Amniotic epithelial cell (primary cell): ENCODE measurements around the gene ALDH3A1.
A peak's percentile ranks its signal among the peaks of the same experiment; 100 is the strongest.
"Not testable (repeated sequence)": the region's sequence is repeated elsewhere in the genome, so short reads cannot be mapped to it uniquely, and the experiment has no call there.

Source experiments
- DNase-seq: peaks from one replicate; pipeline ENCODE4 v3.0.0-alpha.2; 2010; ENCODE audit warnings: low read depth

ALDH3A1 gene

DNA sequence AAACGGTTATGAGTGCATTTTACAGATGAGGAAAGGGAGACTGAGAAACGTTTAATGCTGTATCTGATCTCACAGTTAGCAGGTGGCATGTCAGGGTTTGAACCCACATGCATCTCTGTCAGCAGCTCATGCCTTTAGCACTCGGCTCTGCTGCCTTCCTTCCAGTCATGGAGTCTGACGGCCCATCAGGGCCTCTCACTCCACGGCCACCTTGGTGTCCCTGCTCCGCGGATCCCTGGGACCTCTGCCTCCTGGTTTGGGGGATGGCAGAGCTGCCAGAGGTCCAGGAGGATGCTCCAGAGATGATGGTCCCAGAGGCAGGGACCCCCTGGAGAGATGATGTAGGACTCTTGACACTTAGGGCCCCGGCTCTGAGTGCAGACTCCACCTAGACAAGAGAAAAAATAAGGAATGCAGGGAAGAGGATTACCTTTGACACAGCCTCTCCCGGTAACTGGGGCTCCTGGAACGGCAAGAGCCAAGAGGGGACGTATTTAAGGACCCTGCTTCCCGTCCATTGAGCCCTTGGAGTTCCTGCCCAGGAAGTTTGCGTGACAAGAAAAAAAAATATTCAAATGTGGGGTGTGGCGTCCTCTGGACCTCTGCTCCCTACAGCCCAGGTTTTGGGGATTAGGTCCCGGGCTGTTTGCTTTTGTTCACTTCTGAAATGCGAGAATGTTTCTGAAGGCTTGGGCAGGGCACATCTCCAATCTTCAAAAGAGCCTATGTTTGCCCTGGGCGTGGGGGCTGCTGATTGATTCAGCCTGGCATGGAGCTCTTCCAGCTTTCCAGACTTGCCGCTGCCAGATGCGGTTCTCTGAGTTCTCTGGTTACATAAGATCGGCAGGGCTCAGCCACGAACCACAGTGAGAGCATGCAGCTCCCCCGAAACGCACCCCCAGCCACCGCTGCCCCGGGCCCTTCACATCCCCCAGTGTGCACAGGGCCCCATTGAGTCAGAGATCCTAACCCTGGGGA, at the start of gene ALDH3A1:
TSS of gene ALDH3A1 (minus strand) at position 470 of the 978 bp plus-strand sequence. CDS start 3,169 bp downstream, outside the sequence.
- DNase-seq = no peak

DNA sequence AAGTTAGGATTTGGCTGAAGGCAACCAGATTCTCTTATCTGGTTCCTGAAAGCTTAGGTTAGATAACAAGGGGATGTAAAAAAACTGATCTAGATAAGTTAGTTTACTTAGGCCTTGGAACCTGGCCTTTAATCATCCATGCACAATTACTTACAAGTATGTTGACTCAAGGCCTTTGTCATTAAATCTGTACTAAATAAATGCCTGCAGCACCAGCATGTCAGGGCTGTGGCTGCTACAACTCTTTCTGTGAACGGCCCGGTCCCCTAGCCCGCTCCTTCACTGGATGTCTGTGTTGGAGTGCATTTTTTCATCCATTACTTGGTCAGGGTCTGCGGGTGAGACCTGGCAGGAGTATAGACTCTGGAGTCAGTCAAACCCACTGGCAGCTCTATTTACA, 48.4 kb upstream of the ALDH3A1 start:
- DNase-seq = no peak

DNA sequence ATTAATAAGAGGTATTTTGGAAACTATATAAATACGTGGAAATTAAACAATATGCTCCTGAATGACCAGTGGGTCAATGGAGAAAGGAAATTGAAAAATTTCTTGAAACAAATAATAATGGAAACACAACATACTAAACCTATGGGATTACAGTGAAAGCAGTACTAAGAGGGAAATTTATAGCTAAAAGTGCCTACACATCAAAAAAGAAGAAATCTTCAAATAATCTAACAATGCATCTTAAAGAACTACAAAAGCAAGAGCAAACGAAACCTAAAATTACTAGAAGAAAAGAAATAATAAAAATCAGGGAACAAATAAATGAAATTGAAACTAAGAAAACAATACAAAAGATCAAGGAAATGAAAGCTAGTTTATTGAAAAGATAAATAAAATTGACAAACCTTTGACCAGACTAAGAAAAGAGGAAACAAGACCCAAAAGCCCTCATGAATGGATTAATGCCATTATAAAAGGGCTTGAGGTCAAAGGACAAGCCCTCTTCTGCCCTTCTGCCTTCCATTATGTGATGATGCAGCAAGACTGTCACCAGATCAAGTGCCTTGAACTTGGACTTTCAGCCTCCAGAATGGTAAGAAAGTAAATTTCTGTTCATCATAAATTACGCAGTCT, 43.9 kb upstream of the ALDH3A1 start:
- no peak for DNase-seq

DNA sequence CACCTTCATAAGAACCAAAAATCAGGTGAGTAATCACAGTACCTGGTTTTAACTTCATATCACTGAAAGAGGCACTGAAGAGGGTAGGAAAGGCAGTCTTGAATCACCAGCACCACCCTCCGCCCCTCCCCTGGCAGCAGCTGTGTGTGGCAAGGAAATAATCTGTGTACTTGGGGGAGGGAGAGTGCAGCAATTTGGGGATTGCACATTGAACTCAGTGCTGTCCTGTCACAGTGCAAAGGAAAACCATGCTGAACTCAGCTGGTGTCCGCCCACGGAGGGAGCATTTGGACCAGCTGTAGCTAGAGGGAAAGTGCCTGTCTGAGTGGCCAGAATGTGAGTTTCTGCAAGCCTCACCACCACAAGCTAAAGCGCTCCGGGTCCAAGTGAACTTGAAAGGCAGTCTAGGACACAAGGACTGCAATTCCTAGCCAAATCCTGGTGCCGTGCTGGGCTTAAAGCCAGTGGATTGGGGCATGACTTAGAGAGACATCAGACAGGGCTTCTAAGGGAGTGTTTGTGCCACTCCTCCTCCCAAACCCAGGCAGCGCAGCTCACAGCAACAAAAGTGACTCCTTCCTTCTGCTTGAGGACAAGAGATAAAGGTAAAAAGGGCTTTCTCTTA, 39.7 kb upstream of the ALDH3A1 start:
- no peak for DNase-seq

DNA sequence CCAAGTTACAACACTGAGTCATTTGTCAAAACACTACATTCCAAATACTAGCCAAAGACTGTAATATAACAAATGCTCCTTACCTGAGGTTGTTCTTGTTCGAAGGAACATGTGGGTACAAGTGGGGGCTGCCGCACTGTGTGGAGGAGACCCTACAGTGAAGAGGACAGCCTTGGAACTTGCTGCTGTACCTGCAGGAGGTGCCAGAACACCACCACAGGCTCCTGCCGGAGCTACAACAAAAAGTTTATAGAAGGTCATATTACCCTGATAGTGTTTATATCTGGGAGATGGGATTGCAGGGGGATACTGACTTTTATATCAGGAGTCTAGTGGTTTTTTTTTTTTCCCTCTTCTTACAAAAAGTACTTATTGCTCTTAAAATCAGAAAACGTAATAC, 37.8 kb upstream of the ALDH3A1 start:
- no peak for DNase-seq

DNA sequence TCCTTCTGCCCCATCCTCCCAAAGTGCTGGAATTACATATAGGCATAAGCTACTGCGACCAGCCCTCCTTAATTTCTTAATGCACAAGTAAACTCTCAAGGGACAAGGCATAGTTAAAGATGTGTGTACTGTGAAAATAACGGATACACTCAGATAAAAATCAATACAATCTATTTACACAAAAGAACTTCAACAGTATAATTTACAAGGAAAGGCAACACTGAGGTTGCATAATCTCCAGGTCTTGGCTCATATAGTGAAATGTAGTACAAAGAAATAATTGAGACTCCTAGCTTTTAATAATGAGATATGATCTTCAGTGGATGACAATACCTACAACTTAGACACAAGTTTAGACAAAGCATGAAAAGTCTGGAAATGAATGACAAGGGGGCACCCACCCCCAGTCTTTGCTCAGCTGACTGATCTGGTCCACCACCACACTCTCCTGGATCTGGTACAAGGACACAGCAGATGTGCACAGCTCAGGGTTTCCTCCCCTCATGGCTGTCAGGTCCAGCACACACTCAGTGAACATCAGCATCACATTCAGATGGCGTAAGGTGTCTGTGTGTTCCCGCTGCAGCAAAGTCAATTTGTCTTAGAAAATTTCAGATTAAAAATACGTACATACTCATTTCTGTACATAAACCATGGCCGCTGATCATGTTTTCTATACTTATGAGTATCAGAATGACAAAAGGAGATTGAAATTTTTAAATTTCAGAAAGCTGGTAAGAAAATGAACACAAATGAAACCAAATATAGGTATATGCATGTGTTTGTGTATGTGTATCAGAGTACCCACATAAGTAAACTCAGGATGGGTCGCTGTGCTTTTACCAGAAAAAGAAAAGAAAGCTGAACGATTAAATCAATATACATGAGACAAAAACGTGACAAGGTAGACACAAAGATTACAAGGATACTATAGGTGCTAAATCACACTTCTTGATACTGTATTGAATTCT, 33.7 kb upstream of the ALDH3A1 start:
- no peak for DNase-seq

DNA sequence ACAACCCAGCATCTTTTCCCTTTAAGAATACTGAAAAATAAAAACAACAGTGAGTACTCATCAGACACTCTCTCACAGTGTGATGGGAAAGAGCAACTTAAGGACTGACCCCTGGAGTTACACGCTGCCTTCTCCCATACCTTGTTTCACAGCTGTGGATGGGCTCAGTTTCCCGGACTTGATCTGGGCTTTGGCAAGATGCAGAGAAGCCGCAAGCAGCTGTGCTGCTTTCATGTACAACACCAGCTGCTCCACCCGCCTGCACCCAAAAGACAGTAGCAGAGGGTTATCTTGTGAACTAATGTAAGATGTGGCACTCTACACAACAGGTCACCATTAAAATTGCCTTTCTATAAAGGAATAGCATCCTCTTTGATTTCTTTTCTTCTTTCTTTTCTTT, 32.7 kb upstream of the ALDH3A1 start:
- no peak for DNase-seq

DNA sequence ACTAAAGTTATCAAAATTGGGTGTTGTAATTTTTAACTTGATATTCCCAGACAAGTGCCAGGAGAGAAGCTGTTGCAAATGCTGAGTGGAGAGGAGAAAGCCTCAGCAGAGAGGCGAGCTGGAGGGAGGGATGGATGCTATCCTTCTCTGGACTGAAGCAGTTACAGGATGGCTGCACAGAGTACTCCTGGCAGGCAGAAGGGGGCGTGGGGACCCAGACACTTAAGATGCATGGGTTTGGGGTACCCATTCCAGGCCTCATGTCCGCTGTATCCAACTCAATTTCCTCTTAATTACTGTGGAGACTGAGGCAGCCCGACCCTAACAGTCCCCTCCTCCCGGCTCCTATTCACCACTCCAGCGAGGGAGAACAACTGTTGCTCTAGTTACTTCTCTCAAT, 25.4 kb upstream of the ALDH3A1 start:
- no peak for DNase-seq

DNA sequence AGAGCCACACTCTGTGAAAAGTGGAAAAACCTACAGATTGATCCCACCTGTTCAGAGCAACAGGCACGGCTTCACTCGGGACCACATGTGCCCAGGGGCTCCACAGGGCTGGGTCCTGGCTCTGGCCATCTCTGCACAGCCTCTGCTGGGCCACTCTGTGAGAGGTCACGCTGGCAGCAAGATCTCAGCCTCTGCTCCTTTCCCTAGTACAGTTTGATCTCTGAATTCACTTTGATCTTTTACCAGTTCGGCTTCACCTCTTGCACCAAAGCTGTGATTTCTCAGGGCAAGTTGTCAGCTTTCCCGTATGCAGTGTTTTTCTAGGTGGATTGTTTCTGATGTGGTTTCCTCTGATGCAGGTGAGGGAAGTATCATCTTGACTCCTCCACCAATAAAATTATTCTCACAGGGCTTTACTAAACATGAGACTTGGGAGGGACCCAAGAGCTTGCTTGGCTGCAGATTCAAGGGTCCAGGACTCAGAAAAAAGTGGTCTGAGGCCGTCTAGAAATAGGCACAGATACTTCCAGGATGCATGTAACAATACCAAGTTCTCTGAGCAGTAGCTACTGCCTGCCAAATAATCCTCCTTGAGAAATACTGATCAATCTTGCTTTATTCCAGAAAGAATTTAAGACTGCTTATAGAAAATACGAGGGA, 24.0 kb upstream of the ALDH3A1 start:
- DNase-seq = no peak

DNA sequence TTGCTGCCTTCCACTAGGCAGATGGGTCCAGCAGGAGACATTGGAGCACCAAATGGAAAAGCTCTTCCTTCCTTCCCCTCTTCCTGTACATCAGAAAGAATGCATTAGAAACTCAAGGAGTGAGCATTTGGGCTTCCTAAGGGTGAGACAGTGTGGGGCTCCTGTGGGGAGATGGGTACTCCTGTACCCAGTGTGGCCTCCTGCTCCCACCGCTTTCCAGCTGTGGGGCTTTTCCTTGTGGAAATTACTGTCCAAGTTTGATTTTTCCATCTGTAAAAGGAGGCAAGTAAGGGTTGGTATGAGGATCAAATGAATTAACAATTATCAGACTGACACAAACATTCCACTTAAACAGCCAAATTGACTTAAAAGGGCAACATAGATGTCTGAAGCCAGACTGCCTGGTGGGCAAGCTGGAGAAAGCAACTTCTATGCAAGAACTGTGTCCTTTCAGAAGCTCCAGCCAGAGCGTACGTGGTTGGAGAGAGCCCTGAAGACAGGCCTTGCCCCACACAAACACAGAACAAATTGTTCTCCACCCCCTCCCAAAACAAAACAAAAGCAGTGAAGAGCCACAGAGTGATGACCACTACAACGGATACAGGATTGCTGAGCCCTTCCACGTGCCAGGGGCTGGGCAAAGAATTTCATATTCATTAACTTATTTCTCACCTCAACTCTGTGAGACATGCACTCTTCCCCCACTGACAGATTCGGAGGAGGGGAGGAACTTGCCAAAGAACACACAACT, 23.1 kb upstream of the ALDH3A1 start:
- DNase-seq = no peak

DNA sequence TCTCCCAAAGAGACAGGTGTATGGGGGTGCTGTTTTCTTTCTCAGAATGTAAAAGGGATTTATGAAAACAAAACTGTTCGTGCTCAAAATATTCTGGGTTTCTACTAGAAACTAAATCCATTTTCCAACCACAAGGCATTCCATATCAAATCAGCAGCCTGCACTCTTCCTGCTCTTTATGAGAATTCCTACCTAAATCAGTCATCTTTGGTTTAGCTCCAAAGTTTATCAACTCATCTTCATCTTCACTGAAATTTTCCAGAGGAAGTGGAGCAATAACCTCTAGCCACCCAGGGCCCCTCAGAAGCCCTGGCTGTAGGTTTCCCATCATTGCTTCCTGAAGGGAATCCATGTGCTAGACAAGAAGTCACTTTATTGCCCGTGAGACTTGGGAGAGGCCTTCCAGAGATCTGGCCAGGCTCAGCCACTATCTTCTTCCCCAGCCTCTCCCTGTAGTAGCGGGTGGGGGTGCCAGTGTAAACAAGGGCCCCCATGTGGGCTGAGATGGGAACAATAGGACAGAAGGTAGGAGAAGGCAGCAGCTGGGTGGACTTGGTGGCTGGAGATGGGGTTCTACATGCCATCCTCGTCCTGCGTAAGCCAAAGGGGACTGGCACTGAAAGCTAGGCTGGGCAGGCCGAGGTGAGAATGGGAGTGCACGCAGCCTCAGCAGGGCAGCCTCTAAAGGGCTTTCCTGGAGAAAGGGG, 22.0 kb upstream of the ALDH3A1 start:
- DNase-seq = peak; percentile 90

DNA sequence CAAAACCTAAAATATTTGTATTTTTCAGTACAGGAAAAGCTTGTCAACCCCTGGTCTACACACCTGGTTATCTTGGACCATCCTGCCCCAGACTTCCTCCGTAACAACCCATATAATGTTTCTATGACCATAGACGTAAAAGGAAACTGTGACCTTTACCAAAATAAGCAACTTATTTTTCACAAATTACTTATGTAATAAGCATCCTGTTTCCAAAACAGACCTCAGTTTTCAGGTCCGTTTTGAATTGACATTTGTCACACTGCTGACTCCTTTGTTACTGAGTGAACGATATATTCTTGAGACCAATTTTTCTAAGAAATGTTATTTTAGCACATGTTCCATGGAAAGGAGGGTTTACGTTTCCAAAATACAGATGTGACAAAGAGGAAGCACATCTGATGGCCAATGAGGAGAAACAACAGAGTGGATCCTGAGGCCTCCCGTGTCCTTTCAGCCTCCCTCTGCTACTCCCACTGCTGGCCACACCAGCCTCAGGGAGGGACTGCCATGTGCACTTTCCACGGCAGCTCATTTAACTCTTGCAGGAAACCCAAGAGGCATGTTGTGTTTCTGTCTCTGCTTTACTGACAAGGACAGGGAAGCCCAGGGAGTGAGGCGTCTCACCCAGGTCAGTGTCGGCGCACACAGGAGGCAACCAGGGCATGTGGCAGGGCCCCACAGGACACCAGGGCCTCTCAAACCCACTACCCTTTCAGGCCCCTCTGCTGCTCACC, 20.1 kb upstream of the ALDH3A1 start:
- no peak for DNase-seq

DNA sequence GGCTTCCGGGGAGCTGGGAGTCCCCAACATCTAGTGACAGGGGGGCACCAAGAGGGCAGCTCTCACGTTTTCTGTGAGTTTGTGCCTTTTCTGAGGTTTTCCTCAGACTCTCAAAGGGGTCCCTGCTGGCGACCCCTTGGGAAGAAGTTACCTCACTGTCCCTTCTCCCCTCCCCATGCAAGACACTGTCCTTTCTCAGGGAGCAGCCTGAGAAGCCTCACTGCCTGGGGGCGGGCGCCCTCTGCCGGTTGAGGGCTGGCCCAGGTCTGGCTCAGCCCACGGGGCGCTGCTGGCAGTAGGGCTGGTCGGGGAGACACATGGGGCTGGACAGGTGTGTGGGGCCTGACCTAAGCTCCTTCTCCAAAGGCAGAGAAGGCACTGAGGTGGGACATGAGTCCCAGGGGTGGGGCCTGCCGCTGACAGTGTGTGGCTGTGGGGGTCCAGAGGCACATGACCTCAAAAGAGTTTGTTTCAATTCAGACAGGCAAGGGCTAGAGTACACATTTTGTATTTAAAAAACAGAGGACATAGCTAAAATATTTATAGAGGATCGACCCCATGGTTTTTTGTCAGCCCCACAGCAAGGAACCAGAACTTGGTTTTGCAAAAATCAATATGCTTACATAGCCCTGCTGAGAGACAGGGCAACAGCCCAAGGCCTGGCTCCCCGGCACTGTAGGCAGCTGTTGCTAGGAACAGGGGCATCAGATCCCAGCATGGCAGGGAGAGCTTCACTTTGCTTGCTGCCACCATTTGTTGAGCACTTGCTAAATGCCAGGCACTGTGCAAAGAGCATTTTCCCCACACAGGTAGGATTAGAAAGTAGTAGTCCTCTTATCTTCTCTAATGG, 18.5 kb upstream of the ALDH3A1 start:
- DNase-seq = peak; percentile 36

DNA sequence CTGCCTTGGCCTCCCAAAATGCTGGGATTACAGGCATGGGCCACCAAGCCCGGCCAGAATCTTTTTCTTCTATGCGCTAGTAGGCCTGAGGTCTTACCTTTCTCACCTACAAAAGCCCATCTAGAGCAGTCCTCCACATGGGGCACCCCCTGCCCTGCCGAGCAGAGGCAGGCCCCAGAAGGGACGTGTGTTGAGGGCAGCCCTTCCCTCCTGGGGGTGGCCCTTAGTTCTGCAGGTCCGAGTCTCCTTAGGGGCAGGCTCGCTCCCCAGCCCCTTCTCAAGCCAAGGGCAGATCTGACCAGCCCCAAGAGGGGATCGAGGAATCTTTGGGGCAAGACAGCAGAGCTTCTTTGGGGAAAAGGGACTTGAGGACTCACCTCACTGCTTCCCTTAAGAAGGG, 17.9 kb upstream of the ALDH3A1 start:
- DNase-seq = no peak

DNA sequence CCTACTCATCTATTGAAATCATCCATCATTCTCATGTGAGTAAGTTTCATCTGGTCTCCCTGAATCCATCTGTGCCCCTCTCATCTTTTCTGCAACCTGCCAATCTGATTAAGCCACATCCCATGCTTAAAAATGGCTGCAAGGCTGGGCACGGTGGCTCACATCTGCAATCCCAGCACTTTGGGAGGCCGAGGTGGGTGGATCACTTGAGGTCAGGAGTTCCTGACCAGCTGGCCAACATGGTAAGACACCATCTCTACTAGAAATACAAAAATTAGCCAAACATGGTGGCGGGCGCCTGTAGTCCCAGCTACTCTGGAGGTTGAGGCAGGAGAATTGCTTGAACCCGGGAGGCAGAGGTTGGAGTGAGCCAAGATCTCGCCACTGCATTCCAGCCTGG, 15.9 kb upstream of the ALDH3A1 start:
- not testable (repeated sequence) for DNase-seq

DNA sequence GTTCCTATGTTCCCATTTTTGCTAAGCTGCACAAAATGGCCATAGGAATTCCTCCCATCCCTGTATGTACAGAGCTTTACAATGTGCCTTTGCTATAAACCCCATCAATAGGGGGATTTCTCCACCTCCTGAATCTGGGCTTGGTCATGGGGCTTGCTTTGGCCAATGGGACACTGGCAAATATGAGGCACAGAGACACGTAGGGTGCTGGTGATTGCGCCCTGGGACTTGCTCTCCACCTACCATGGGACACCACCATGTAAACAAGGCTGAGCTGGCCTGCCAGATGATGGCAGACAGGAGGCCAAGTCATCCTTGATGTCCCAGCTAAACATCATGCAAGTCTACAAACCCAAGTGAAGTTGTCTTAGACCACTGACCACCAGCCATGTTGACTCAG, 15.3 kb upstream of the ALDH3A1 start:
- no peak for DNase-seq

DNA sequence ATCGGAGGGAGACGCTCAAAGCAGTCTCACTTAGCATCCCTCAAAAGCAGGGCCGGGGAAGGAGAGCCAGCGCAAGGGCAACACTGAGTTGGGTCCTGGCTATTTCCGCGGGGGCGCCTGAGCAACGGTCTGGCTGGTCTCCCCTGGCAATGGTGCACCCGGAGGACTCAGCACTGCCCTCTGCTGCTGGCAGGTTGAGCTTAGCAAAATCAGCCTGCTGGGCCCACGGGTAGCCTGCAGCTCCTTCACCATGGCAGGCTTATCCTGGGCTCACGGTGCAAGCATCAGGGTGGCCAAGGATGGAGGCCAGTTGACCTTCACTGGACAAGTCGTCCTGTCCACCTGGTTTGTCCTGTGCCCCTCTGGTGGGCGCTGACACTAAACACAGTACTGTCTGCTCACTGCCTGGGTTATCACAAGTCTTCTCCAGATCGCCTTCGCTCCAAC, 14.4 kb upstream of the ALDH3A1 start:
- peak; percentile 52 for DNase-seq

DNA sequence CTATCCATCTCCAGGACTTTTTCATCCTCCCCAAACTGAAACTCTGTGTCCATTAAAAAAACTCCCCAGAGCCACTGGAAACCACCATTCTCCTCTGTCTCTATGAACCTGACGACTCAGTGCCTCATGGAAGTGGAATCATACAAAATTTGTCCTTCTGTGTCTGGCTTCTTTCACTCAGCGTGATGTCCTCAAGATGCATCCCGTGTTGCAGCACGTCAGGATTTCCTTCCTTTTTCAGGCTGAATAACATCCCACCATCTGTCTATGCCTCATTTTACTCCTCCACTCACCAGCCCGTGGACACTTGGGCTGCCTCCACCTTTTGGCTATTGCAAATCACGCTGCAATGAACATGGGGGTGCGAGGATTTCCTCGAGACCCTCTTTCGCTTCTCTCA, 12.6 kb upstream of the ALDH3A1 start:
- DNase-seq = no peak
